H1 (cell line): ENCODE measurements around the gene CD300E. TPM values are rescaled to one million over a fixed set of nuclear protein-coding genes. Genes with fewer than 3 reads are reported as not detected.

ENCODE experiments used
- CTCF ChIA-PET: fragments of 300-600 bp; sonication (Branson Sonifier 250); formaldehyde crosslinking; loops from one replicate; lab custom pipeline; 2021; ENCODE audit not compliant: partially characterized antibody; lab: Charles Lee
- POLR2A ChIA-PET: fragments of 300-600 bp; sonication (Branson Sonifier 250); formaldehyde crosslinking; loops from one replicate; lab custom pipeline; 2021; ENCODE audit warnings: inconsistent platforms; ENCODE audit not compliant: partially characterized antibody; lab: Charles Lee
- DNase-seq, 2 experiments: peaks; one replicate each; pipeline versions ENCODE4 v3.0.0 to v3.0.0-alpha.2; 2010 to 2022; ENCODE audit warnings: low spot score in 2 of 2, low read depth in 1 of 2, mixed read lengths in 1 of 2
- FAIRE-seq: peaks from 2 replicates; lab custom pipeline; 2011; peaks lifted over from hg19 to GRCh38; lab: Jason Lieb, UNC
- H2AFZ ChIP-seq: 2 replicates; pipeline ENCODE4 v1.8.1; 2012; ENCODE audit warnings: low read length, inconsistent platforms
- H2AK5ac ChIP-seq: 2 replicates; pipeline ENCODE4 v1.6.1; 2013; ENCODE audit warnings: low read depth, low read length
- H2BK120ac ChIP-seq: replicated peaks from 2 replicates; pipeline ENCODE3; 2013; ENCODE audit warnings: low read depth, low read length, inconsistent platforms
- H2BK12ac ChIP-seq: 2 replicates; pipeline ENCODE4 v1.6.1; 2013; ENCODE audit warnings: low read depth, low read length
- H2BK15ac ChIP-seq: 2 replicates; pipeline ENCODE4 v1.6.1; 2013; ENCODE audit warnings: low read length
- H2BK20ac ChIP-seq: 2 replicates; pipeline ENCODE4 v1.6.1; 2013; ENCODE audit warnings: low read length
- H2BK5ac ChIP-seq: 2 replicates; pipeline ENCODE4 v1.6.1; 2013; ENCODE audit warnings: low read depth, low read length
- H3K14ac ChIP-seq: 2 replicates; pipeline ENCODE4 v1.6.1; 2013; ENCODE audit warnings: inconsistent platforms; ENCODE audit not compliant: insufficient read length
- H3K18ac ChIP-seq: 2 replicates; pipeline ENCODE4 v1.6.1; 2013; ENCODE audit warnings: low read length; ENCODE audit errors: extremely low read depth
- H3K23ac ChIP-seq: 2 replicates; pipeline ENCODE4 v1.6.1; 2013; ENCODE audit warnings: inconsistent platforms; ENCODE audit not compliant: insufficient read length
- H3K23me2 ChIP-seq: 2 replicates; pipeline ENCODE4 v1.6.1; 2013; ENCODE audit warnings: low read depth, low read length
- H3K27ac ChIP-seq: 2 replicates; pipeline ENCODE4 v1.6.1; 2011; ENCODE audit warnings: low read depth, low read length, inconsistent platforms
- H3K27me3 ChIP-seq, 4 experiments: replicated peaks in 1 of 4; 1 replicate in 1 of 4; 2 replicates in 3 of 4; pipeline versions ENCODE4 v1.6.1 to v1.8.1; 2011 to 2013; ENCODE audit warnings: low read length in 3 of 4, mild to moderate bottlenecking in 3 of 4, inconsistent platforms in 2 of 4, mixed read lengths in 2 of 4, moderate library complexity in 1 of 4; ENCODE audit not compliant: control insufficient read depth in 3 of 4, insufficient read depth in 3 of 4; ENCODE audit errors: extremely low read depth in 1 of 4
- H3K36me3 ChIP-seq, 4 experiments: 2 replicates each; pipeline versions ENCODE4 v1.6.1 to v1.8.1; 2011 to 2013; ENCODE audit warnings: mild to moderate bottlenecking in 4 of 4, low read length in 3 of 4, moderate library complexity in 2 of 4, control low read depth in 1 of 4, inconsistent platforms in 1 of 4; ENCODE audit not compliant: insufficient read depth in 4 of 4, control insufficient read depth in 2 of 4
- H3K4ac ChIP-seq: replicated peaks from 2 replicates; pipeline ENCODE3; 2013; ENCODE audit warnings: low read length, low read depth, mixed read lengths, inconsistent platforms; ENCODE audit not compliant: insufficient read length
- H3K4me1 ChIP-seq, 4 experiments: replicated peaks in 1 of 4; 1 replicate in 1 of 4; 2 replicates in 3 of 4; pipeline versions ENCODE4 v1.6.1 to v1.8.1; 2011 to 2013; ENCODE audit warnings: low read length in 3 of 4, inconsistent platforms in 2 of 4, mixed read lengths in 1 of 4; ENCODE audit not compliant: insufficient read depth in 4 of 4, control insufficient read depth in 3 of 4
- H3K4me2 ChIP-seq, 2 experiments: 2 replicates each; pipeline versions ENCODE4 v1.6.1 to v1.8.1; 2011 to 2013; ENCODE audit warnings: low read depth in 2 of 2, low read length in 2 of 2, control low read depth in 1 of 2, inconsistent platforms in 1 of 2, mild to moderate bottlenecking in 1 of 2; ENCODE audit not compliant: insufficient read depth in 1 of 2
- H3K4me3 ChIP-seq, 4 experiments: fragments of 200-600, 300-600 bp in 1 of 4; sonication (generic), shearing (Covaris generic), sonication (Bioruptor Twin) in 1 of 4; 2 replicates each; pipeline versions ENCODE4 v1.5.1 to v1.8.1; 2011 to 2016; ENCODE audit warnings: low read length in 4 of 4, low read depth in 3 of 4, control low read depth in 2 of 4, inconsistent platforms in 2 of 4, mild to moderate bottlenecking in 2 of 4, mixed read lengths in 1 of 4, moderate library complexity in 1 of 4; ENCODE audit not compliant: insufficient read depth in 2 of 4; ENCODE audit errors: extremely low read depth in 1 of 4
- H3K56ac ChIP-seq: replicated peaks from 2 replicates; pipeline ENCODE3; 2013; ENCODE audit warnings: low read depth, mild to moderate bottlenecking, mixed read lengths, low read length, inconsistent platforms; ENCODE audit not compliant: insufficient read length
- H3K79me1 ChIP-seq: 2 replicates; pipeline ENCODE4 v1.6.1; 2013; ENCODE audit warnings: low read depth, low read length, control low read depth
- H3K79me2 ChIP-seq, 2 experiments: 2 replicates each; pipeline versions ENCODE4 v1.6.1 to v1.8.1; 2012 to 2013; ENCODE audit warnings: low read length in 2 of 2, mild to moderate bottlenecking in 2 of 2, inconsistent platforms in 1 of 2; ENCODE audit not compliant: insufficient read depth in 2 of 2, control insufficient read depth in 1 of 2
- H3K9ac ChIP-seq, 4 experiments: replicated peaks in 1 of 4; 1 replicate in 1 of 4; 2 replicates in 3 of 4; pipeline versions ENCODE4 v1.6.1 to v1.8.1; 2011 to 2013; ENCODE audit warnings: low read depth in 3 of 4, low read length in 3 of 4, control low read depth in 2 of 4, mild to moderate bottlenecking in 2 of 4, moderate library complexity in 2 of 4, inconsistent platforms in 1 of 4; ENCODE audit errors: extremely low read depth in 1 of 4
- H3K9me3 ChIP-seq, 2 experiments: 2 replicates each; pipeline versions ENCODE4 v1.6.1 to v1.8.1; 2012 to 2013; ENCODE audit warnings: mild to moderate bottlenecking in 2 of 2, moderate library complexity in 2 of 2, control low read depth in 1 of 2, inconsistent platforms in 1 of 2, low read depth in 1 of 2, low read length in 1 of 2, mixed read lengths in 1 of 2; ENCODE audit not compliant: insufficient read depth in 2 of 2
- H4K20me1 ChIP-seq, 2 experiments: replicated peaks in 1 of 2; 2 replicates each; pipeline versions ENCODE3 to v1.8.1; 2011 to 2013; ENCODE audit warnings: inconsistent platforms in 2 of 2, low read length in 2 of 2, mild to moderate bottlenecking in 1 of 2; ENCODE audit not compliant: insufficient read depth in 2 of 2, control insufficient read depth in 1 of 2
- H4K5ac ChIP-seq: 2 replicates; pipeline ENCODE4 v1.6.1; 2013; ENCODE audit warnings: low read length, low read depth, mixed read lengths, inconsistent platforms; ENCODE audit not compliant: insufficient read length
- H4K8ac ChIP-seq: 2 replicates; pipeline ENCODE4 v1.8.0; 2013; ENCODE audit warnings: mild to moderate bottlenecking, moderate library complexity, low read length, inconsistent platforms; ENCODE audit not compliant: insufficient read depth; ENCODE audit errors: extremely low read depth
- H4K91ac ChIP-seq: replicated peaks from 2 replicates; pipeline ENCODE3; 2013; ENCODE audit warnings: low read length, mixed read lengths, inconsistent platforms; ENCODE audit not compliant: insufficient read length
- BCL11A ChIP-seq, 2 experiments: IDR thresholded peaks; one replicate each; pipeline ENCODE4 v1.6.1; 2011; ENCODE audit warnings: low read depth in 2 of 2, low read length in 2 of 2, mild to moderate bottlenecking in 2 of 2
- HDAC6 ChIP-seq: IDR thresholded peaks from one replicate; pipeline ENCODE4 v1.7.1; 2012; ENCODE audit warnings: low read depth, mild to moderate bottlenecking, inconsistent platforms, low read length, moderate library complexity
- NANOG ChIP-seq: IDR thresholded peaks from 2 replicates; pipeline ENCODE4 v1.6.1; 2011; ENCODE audit warnings: low read length, low read depth, mild to moderate bottlenecking, inconsistent platforms; ENCODE audit not compliant: insufficient read depth, poor library complexity, severe bottlenecking
- RXRA ChIP-seq: IDR thresholded peaks from 2 replicates; pipeline ENCODE4 v1.6.1; 2011; ENCODE audit warnings: low read depth, mild to moderate bottlenecking, low read length, moderate library complexity; ENCODE audit not compliant: insufficient read depth
- WGBS, 2 experiments: shearing (Covaris generic) in 1 of 2; methylation state at CpG; one replicate each; pipeline versions ENCODE4 v1.1.6 to v1.1.7; 2013 to 2015; ENCODE audit warnings: low lambda C conversion rate in 2 of 2, mixed read lengths in 2 of 2, inconsistent platforms in 1 of 2, low coverage in 1 of 2, missing lambda C conversion rate in 1 of 2; ENCODE audit not compliant: insufficient replicate concordance in 2 of 2, insufficient coverage in 1 of 2, insufficient read length in 1 of 2; ENCODE audit errors: extremely low coverage in 1 of 2, missing lambda C conversion rate in 1 of 2; 5-methylcytosine and 5-hydroxymethylcytosine counted together
- polyA plus RNA-seq, 7 experiments: library from polyadenylated mRNA; depleted of rRNA in 3 of 7; stranded (reverse) in 5 of 7; unstranded in 2 of 7; fragments of >200 nt in 5 of 7; fragments of 200-250 nt in 2 of 7; gene quantifications; 1 replicate in 5 of 7; 2 replicates in 1 of 7; 4 replicates in 1 of 7; pipeline versions ENCODE4 v1.2.1 to v1.2.3, GENCODE V29; 2011 to 2013; ENCODE audit warnings: missing spikeins in 2 of 7, mixed read lengths in 2 of 7
- total RNA-seq: library from RNA; stranded (reverse); fragmentation: NEBNext Ultra II Directional; extraction: Animal tissue kit (Norgen Biotek cat#: 25700); gene quantifications from 2 replicates; pipeline ENCODE4 v1.2.1, GENCODE V29; 2021

The CD300E gene
- total and polyA plus RNA-seq, 2 of the 8 experiments (the other 6 are each of a cell fraction or from before 2014, with no cell fraction given), result not detected

- Histone ChIP-seq H2BK12ac (no peak overlapping the region), H3K4ac (no peak overlapping the region), H3K4me1 (0 out of 7 replicates have a peak, but pooled peaks cover 0 to 2% (median 0%) of the 10 kb centered on the region in 4 experiments), H3K36me3 (no peaks in the 10 kb centered on the region), H4K5ac (no peak overlapping the region), H4K8ac (no peak overlapping the region), H3K23ac (no peak overlapping the region), H3K79me1 (no peaks in the 10 kb centered on the region), H2AK5ac (no peak overlapping the region), H3K27ac (no peak overlapping the region), H2AFZ (no peak overlapping the region), H3K4me2 (no peak overlapping the region), H3K27me3 (no peaks in the 10 kb centered on the region), H3K79me2 (no peaks in the 10 kb centered on the region), H3K9ac (no peak overlapping the region), H3K14ac (no peak overlapping the region), H3K9me3 (no peaks in the 10 kb centered on the region), H2BK5ac (no peak overlapping the region), H4K91ac (no peak overlapping the region), H3K23me2 (no peaks in the 10 kb centered on the region), H2BK20ac (no peak overlapping the region), H4K20me1 (no peaks in the 10 kb centered on the region), H3K18ac (no peak overlapping the region; the same call in 1 of the 2 replicates), H2BK15ac (no peak overlapping the region), H3K4me3 (no peak overlapping the region), H3K56ac (no peak overlapping the region), H2BK120ac (no peak overlapping the region)
- FAIRE-seq (no peak), DNase-seq (no peak)
- POLR2A ChIA-PET, result no interaction called here
- CTCF ChIA-PET, result interaction anchor here (0.6 to 4.6 kb wide), 10 partner anchors 11 to 121 kb away, joined by 3 to 81 read pairs (median 3); partner anchors contain the start of gene RAB37
- no peak for TF ChIP-seq HDAC6
- no peak for TF ChIP-seq BCL11A (IDR thresholded peaks at IDR 0.05; ENCODE audit: low read depth in 2 of 2, low read length in 2 of 2)
- TF ChIP-seq RXRA, result no peak
- no peak for TF ChIP-seq NANOG
- 91% methylated on average over 4 of the region's 4 CpGs; no CpG with 5 or more reads in 1 of the 2 experiments for WGBS, 2 experiments
Observed at GRCh38 chr17:74659889-74660288, 36.4 kb upstream of the CD300E start.
